Measurements from ENCODE around the gene KCNJ9. TPM values are rescaled to one million over a fixed set of nuclear protein-coding genes. Genes with fewer than 3 reads are reported as not detected.

The KCNJ9 gene
- total RNA-seq, 6 experiments from 2014 or later = not detected

GRCh38 chr1:160091666-160092223 lies 10.4 kb downstream of the KCNJ9 start:
- intact Hi-C loops (cut with DNase I) = no loop called here
- H3K27ac ChIP-seq = no peak overlapping the region
- H3K36me3 ChIP-seq = peaks cover 0 to 14% (median 6%) of the 10 kb centered on the region in 4 donors
- TF ChIP-seq CTCF (IDR thresholded peaks at IDR 0.05) (no peak), POLR2A (IDR thresholded peaks at IDR 0.05) (no peak)
- 100% methylated on average over 2 of the region's 5 CpGs for WGBS (ENCODE audit: insufficient coverage, low coverage, low lambda C conversion rate, missing lambda C conversion rate)
- H3K4me3 ChIP-seq = no peak overlapping the region
- ATAC-seq (no peak), DNase-seq (no peak)
- no peaks in the 10 kb centered on the region for H3K27me3 ChIP-seq
- peaks cover 0 to 45% (median 22%) of the 10 kb centered on the region in 4 donors for H3K4me1 ChIP-seq
- H3K9me3 ChIP-seq = no peaks in the 10 kb centered on the region

- intact Hi-C loops (cut with DNase I) = no loop called here
- H3K4me1 ChIP-seq = peaks cover 0 to 52% (median 26%) of the 10 kb centered on the region in 4 donors
- no peak for ATAC-seq
Measured at GRCh38 chr1:160092366-160093068, 11.2 kb downstream of the KCNJ9 start.

DNA sequence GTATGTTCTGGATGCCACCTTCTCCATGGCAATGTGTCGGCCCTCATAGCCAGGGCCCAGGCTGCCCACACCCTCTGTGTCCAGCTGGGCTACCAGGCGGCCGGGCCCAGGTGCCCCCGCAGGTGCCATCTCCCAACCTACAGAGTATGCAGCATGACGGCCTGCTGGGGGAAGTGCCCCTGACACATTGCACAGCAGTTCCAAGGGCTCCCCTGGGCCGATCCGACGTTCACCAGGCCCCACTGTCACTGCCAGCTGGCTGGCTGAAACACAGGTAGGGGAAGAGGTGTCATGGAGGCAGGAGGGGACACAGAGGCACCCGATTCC lies 11.7 kb downstream of the KCNJ9 start:
- WGBS (ENCODE audit: insufficient coverage, low coverage, low lambda C conversion rate, missing lambda C conversion rate) = no CpG with 5 or more reads among the region's 9 CpGs
- no peak for ATAC-seq

More at GRCh38 chr1:160092366-160093068, 11.2 kb downstream of the KCNJ9 start:
- TF ChIP-seq CTCF (IDR thresholded peaks at IDR 0.05) (no peak), POLR2A (IDR thresholded peaks at IDR 0.05) (no peak)
- no peak overlapping the region for H3K27ac ChIP-seq
- no peaks in the 10 kb centered on the region for H3K27me3 ChIP-seq
- H3K36me3 ChIP-seq = peaks cover 0 to 14% (median 6%) of the 10 kb centered on the region in 4 donors
- no peak for DNase-seq
- no peak overlapping the region for H3K4me3 ChIP-seq
- 94% methylated on average over 3 of the region's 32 CpGs for WGBS (ENCODE audit: insufficient coverage, low coverage, low lambda C conversion rate, missing lambda C conversion rate)
- no peaks in the 10 kb centered on the region for H3K9me3 ChIP-seq

GRCh38 chr1:160093624-160094290 lies 12.4 kb downstream of the KCNJ9 start:
- peaks cover 0 to 14% (median 6%) of the 10 kb centered on the region in 4 donors for H3K36me3 ChIP-seq
- peak overlapping the region in 2 of 3 donors; percentile 60 to 86 for H3K27ac ChIP-seq

More for the DNA sequence above, 11.7 kb downstream of the KCNJ9 start:
- H3K4me3 ChIP-seq = no peak overlapping the region
- intact Hi-C loops (cut with DNase I) = no loop called here
- peaks cover 0 to 14% (median 6%) of the 10 kb centered on the region in 4 donors for H3K36me3 ChIP-seq
- TF ChIP-seq CTCF (IDR thresholded peaks at IDR 0.05) (no peak), POLR2A (IDR thresholded peaks at IDR 0.05) (no peak)
- peaks cover 0 to 57% (median 27%) of the 10 kb centered on the region in 4 donors for H3K4me1 ChIP-seq
- no peaks in the 10 kb centered on the region for H3K9me3 ChIP-seq
- peak overlapping the region in 1 of 3 donors; percentile 86 for H3K27ac ChIP-seq
- H3K27me3 ChIP-seq = no peaks in the 10 kb centered on the region
- DNase-seq = no peak

More at GRCh38 chr1:160093624-160094290, 12.4 kb downstream of the KCNJ9 start:
- peak in 2 of 3 donors; percentile 73 to 79 for DNase-seq
- 40% methylated on average over 2 of the region's 21 CpGs for WGBS (ENCODE audit: insufficient coverage, low coverage, low lambda C conversion rate, missing lambda C conversion rate)
- Histone ChIP-seq H3K4me1 (peaks cover 0 to 57% (median 27%) of the 10 kb centered on the region in 4 donors), H3K4me3 (no peak overlapping the region), H3K27me3 (no peaks in the 10 kb centered on the region), H3K9me3 (no peaks in the 10 kb centered on the region)
- peak; percentile 38 to 57 (median 46) for ATAC-seq
- intact Hi-C loops (cut with DNase I) = no loop called here
- peak; percentile 27 for TF ChIP-seq POLR2A (IDR thresholded peaks at IDR 0.05)
- TF ChIP-seq CTCF (IDR thresholded peaks at IDR 0.05) = no peak

Data from right lobe of liver (tissue), 6 donors.